ENCODE results near the gene POLRMT.

DNA sequence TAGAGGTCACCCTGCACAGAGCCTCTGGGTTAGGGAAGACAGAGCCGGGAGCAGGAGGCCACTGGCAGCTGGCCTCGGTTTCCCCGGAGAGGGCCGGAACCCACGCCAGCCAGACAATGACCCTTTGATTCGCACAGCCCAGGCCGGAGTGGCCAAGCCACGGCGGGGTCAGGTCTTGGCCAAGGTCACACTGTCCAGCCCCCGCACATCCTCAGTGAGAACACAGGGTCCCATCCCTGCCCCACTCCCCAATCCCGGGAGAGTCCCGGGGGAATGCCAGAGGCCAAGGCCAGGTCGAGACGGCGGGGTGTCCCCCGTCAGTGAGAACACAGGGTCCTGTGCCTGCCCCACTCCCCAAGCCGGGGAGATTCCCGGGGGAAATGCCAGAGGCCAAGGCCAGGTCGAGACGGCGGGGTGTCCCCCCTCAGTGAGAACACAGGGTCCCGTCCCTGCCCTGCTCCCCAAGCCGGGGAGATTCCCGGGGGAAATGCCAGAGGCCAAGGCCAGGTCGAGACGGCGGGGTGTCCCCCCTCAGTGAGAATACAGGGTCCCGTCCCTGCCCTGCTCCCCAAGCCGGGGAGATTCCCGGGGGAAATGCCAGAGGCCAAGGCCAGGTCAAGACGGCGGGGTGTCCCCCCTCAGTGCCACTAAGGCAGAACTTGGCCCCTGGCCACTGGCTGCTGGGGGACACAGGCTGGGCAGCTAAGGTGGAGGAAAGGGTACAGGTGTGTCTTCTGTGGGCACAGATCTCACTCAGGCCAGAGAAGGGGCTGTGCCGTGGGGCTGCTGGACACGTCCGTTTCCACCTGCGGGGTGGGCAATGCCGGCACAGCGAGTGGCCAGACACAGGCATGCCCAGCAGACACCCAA lies 41.2 kb upstream of the POLRMT start:
- TF ChIP-seq NFIC (IDR thresholded peaks at IDR 0.05): no peak
- no peak for TF ChIP-seq CREB1 (IDR thresholded peaks at IDR 0.05; ENCODE audit: low read depth)
- TF ChIP-seq YY1 (IDR thresholded peaks at IDR 0.05; ENCODE audit: low read depth): no peak
- TF ChIP-seq, protein P1, sequence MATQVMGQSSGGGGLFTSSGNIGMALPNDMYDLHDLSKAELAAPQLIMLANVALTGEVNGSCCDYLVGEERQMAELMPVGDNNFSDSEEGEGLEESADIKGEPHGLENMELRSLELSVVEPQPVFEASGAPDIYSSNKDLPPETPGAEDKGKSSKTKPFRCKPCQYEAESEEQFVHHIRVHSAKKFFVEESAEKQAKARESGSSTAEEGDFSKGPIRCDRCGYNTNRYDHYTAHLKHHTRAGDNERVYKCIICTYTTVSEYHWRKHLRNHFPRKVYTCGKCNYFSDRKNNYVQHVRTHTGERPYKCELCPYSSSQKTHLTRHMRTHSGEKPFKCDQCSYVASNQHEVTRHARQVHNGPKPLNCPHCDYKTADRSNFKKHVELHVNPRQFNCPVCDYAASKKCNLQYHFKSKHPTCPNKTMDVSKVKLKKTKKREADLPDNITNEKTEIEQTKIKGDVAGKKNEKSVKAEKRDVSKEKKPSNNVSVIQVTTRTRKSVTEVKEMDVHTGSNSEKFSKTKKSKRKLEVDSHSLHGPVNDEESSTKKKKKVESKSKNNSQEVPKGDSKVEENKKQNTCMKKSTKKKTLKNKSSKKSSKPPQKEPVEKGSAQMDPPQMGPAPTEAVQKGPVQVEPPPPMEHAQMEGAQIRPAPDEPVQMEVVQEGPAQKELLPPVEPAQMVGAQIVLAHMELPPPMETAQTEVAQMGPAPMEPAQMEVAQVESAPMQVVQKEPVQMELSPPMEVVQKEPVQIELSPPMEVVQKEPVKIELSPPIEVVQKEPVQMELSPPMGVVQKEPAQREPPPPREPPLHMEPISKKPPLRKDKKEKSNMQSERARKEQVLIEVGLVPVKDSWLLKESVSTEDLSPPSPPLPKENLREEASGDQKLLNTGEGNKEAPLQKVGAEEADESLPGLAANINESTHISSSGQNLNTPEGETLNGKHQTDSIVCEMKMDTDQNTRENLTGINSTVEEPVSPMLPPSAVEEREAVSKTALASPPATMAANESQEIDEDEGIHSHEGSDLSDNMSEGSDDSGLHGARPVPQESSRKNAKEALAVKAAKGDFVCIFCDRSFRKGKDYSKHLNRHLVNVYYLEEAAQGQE (IDR thresholded peaks at IDR 0.05; ENCODE audit: low read depth): no peak

Measured in Ishikawa (cell line).